Renal cortical epithelial cell (primary cell): Measurements from ENCODE around the gene RPE65. TPM values are rescaled to one million over a fixed set of nuclear protein-coding genes. Genes with fewer than 3 reads are reported as not detected.
"Not testable (repeated sequence)": the region's sequence is repeated elsewhere in the genome, so short reads cannot be mapped to it uniquely, and the experiment has no call there.

Experiments used
- DNase-seq: peaks from one replicate; pipeline ENCODE4 v3.0.0-alpha.2; 2011; ENCODE audit warnings: low read depth
- total RNA-seq: library from RNA; depleted of rRNA; stranded (reverse); fragments of >200 nt; gene quantifications from 2 replicates; pipeline ENCODE4 v1.2.3, GENCODE V29; 2014

The RPE65 gene
- not detected in 2 replicates for total RNA-seq

DNA sequence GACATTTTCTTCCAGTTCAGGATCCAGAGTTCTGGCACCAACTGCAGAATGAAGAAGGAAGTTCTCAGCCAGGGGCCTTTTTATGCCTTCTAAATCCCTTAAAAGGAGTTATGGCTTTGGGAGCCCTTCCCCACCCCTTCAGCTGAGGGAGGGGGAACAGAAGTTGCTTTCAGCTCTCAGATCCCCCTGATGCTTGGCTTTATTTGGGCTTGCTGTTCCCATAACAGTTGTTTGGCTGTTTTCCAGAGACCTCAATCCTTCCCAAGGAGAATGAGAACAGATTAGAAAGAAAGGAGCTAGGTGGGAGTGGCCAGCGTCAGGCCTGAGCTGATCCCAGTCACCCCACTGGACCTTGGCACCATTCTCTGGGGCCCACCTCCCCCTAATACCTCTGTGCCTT, at the start of gene RPE65:
Gene RPE65, minus strand, starts transcription at position 54 of the 400 bp plus-strand sequence. Its CDS starts 49 bp downstream, at position 5.
- DNase-seq = peak; percentile 57

DNA sequence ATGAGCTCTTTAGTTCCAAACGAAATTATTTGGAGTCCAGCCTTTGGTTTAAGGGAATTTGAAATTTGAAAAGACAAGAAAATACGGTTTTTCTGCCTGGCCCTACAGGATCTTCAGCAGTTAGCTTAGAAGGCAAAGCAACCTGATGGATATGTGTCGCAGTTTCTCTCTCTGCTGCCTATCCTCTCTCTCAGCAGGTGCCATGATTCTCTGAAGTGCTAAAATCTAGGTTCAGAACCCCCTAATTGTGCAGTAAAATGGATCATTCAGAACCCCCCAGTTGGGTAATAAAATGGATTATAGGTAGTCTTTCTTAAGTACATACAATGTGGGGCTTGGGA, 47.6 kb upstream of the RPE65 start:
- DNase-seq = no peak

DNA sequence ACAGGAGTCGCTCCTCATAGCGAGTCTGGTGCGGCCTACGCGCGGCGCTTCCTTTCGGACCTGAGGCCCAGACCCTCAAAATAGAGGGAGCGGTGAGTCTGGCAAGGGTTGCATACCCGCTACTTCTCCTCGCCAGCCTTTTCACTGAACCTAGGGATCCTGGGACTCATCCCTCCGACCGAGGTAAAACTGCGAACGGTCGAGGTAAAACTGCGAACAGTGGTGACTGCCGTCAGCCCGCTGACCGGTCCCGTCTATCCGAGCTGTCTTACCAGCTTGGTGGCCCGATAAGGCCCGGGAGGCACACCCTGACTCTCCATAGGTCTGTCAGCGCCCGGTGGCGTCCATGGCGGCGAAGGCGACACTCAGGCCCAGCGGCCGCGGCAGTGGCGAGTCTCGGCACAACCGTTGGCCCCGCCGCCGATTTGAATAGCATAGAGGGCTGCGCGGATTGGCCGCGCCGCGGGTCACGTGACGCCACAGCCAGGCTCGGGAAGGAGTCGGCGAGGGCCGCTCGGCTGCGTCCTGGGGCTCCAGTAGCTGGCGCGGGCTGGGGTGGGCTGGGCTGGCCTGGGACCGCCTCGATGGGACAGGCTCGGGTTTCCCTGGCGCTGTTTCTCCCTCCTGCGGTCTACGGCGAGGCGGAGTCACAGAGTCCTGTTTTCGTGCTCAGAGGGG, 47.1 kb upstream of the RPE65 start, which contains the start of gene DEPDC1:
Gene DEPDC1, minus strand, starts transcription at position 403 of the 678 bp plus-strand sequence. Its CDS starts 83 bp downstream, at position 320.
- DNase-seq = peak; percentile 82

DNA sequence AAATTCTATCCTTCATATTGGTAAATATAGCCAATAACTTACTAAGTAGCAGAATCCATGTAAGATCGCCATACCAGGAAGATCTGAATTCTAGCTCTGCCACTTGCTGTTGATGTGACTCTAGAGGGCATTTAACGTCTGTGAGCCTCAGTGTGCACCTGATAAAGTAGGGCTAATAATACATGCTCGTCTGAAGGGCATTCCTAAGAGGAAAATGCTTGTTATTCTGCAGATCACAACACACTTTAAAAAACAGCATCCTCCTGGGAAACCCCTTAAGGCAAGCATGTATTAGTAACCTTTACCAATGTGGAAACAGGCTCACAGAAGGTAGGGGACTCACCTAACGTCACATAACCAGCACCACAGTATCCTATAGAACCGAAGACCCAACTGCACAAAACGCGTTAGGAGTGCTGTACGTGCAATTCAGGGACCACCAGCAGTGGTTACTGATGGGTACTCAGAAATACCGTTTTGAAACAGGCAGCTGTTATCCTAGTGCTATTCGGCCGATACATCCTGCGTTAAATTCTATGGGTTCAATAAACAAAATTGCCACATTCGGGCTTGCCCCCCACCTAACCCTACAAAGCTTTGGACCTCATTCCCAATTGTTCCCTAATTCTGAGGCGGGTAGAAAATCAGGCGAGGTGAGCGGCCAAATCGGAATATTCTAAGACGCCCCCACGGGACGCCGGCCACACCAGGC, 46.4 kb upstream of the RPE65 start:
- peak; percentile 19 for DNase-seq

DNA sequence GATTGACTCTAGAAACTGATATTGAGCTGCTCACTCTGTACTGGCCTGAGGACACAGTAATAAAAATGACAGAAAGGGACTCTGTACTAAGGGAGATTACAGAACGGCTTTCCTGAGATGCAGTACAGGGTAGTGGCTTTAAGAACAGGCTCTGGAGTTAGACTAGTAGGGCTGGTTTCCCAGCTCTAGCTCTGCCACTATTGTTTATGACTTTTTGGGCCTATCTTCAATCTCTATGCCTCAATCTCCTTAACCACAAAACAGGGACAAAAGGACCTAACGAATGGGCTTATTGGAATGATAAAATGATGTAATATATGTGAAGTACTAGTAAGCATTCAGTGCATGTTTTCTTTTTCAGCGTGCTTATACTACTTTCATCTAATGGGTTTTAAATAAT, 45.8 kb upstream of the RPE65 start:
- peak; percentile 12 for DNase-seq

DNA sequence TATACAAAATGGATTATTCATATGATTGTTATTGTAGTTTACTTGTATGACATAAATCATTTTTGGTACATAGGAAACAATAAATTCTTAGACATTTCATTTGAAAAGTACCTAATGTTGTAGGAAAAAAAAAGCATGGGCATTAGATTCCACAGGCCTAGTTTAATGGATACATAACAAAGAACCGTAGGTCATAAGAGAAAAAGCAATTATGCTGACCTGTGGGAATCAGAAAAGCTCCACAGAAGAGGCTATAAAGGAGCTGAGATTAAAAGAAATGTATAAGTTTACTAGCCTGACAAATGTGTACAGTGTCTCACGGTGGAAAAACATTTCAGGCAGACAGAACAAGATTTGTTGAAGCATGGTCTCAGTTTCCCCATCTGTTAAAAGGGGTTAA, 43.4 kb upstream of the RPE65 start:
- no peak for DNase-seq

DNA sequence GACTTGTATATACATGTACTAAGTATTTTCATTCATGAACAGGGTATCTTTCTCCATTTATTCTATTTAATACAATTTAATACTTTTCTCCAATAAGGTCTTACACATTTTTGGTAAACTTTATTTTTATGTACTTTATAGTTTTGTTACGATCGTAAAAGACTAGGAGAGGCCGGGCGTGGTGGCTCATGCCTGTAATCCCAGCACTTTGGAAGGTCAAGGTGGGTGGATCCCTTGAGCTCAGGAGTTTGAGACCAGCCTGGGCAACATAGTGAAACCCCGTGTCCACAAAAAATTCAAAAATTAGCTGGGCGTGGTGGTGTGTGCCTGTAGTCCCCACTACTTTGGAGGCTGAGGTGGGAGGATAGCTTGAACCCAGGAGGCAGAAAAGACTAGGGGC, 42.5 kb upstream of the RPE65 start:
- not testable (repeated sequence) for DNase-seq

DNA sequence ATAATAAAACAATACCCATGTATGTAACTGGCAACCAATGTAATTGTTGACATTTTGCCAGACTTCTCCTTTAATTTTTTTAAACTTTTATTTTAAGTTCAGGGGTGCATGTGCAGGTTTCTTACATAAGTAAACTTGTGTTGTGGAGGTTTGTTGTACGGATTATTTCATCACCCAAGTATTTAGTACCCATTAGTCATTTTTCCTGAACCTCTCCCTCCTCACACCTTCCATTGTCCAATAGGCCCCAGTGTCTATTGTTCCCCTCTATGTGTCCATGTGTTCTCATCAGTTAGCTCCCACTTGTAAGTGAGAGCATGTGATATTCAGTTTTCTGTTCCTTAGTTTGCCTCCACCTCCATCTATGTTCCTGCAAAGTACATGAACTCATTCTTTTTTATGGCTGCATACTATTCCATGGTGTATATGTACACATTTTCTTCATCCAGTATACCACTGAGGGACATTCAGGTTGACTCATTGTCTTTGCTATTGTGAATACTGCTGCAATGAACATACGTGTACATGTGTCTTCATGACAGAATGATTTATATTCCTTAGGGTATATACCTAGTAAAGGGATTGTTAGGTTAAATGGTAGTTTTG, 40.4 kb upstream of the RPE65 start:
- no peak for DNase-seq

DNA sequence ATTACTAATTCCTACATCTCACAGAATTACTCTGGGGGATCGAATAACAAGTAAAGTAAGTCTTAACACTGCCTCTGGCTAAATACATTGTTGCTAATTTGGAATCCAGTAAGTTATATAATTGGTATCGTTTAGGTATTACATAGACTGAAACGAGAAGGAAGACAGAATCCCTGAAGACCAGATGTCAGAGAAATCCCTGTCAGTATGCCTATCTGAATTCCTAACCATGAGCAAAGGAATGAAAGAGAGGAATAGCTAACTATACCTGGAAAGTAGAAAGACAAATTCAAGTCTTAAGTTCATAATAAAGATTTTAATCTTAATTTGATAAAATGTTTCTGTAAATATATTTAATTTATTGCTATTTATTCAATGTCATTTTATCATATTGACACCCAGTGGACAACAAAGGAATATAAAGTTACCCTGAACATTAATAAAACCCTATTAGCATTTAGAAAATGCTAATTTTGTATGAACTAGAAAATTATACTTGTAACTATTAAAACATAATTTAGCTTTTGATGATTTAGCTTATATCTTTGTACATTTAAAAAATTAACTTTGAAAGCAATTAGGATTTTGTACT, 35.8 kb upstream of the RPE65 start:
- DNase-seq = no peak

DNA sequence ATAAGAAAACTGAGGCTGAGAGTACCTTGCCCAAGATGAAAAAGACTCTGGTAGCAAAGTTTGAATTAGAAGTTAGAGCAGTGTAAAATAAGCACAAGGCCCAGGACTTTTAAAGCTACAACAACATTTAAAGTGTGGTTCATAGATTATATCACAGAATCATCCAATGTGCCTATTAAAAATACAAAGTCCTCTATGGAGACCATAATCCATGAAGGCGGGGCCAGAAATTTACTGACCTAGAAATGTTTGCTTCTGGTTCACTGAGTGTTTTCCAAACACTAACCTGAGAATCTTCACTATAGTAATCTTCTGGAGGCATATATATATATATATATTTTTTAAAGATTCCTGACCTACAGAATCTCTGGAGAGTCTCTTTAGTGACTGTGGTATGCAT, 34.9 kb upstream of the RPE65 start:
- no peak for DNase-seq

DNA sequence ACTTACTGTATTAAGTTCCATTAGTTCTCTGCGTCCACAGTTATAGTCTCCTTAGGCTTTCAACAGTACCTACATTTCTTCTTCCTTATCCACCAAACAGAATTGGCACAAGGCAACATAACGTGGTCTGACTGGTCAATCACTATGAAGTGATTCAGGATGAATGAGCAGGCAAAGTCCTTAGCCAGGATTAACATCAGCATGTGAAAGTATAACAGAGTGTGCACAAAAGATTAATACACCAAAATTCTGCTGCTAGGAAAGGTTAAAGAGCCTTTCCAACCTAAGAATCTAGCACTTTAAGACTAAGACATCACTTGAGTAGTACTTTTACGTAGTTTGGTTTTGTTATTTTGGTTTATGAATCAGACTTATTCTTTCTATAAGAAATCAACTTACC, 31.3 kb upstream of the RPE65 start:
- DNase-seq = peak; percentile 47

DNA sequence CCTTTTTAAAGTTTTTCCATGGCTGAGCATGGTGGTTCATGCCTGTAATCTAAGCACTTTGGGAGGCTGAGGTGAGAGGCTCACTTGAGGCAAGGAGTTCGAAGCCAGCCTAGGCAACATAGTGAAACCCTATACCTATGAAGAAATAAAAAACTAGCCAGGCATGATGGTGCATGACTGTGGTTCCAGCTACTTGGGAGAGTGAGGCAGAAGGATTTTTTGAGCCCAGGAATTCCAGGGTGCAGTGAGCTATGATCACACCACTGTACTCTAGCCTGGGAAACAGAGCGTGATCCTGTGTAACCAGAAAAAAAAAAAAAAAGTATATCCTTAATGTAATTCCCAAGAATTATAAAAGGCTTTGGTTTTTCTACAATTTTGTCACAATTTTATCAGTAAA, 29.7 kb upstream of the RPE65 start:
- DNase-seq = peak; percentile 82

DNA sequence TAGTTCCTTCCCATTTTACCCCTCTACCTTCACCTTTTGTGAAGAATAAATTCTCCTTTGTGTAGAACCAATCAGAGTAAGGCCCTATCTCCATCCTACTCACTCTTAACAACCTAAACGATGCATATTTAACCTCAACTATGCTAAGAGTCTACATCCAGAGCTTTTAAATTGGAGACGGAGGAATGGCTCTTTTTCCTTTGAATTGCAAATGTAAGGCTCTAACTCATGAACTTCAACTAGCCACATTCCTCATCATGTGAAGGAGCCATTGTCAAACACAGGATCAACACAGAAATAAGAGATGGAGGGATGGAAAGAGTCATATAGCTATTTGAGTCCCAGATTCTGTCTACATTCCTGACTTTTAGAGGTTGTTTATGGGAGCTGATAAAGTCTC, 28.9 kb upstream of the RPE65 start:
- no peak for DNase-seq

DNA sequence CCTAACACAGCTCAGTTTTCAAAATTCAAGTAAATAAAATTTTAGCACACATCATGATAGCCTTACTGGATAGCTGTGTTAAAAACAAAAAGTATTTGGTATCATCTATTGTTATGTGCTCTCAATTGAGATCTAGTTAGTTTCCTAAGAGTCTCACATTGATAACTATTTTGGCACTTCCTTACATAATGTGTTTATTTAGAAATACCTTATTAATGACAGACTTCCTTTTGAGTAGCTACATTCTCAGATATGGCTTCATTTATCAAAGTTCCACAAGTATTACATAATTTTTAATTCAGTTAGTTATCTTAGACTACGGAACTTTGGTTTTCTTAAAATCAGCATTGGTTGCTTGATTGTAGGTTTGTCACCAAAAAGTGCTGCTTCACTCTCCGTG, 26.9 kb upstream of the RPE65 start:
- not testable (repeated sequence) for DNase-seq

DNA sequence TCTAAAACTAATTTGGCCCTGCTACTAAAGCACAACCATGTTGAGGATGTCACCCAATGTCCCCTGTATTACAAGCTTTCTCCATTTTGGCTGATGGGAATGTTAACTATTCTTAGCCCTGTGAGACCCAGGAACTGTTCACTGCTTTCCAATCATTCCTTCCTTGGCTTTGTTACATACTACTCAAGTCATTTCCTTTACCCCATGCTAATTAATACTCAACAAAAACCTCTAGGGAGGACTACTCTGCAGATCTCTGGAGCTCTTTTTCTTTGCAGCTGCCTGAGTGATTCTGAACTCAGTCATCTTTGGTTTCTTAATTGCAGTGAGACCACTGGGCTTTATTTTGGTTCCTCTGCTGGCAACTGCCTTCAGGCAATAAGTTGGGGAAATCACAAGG, 23.3 kb upstream of the RPE65 start:
- no peak for DNase-seq

DNA sequence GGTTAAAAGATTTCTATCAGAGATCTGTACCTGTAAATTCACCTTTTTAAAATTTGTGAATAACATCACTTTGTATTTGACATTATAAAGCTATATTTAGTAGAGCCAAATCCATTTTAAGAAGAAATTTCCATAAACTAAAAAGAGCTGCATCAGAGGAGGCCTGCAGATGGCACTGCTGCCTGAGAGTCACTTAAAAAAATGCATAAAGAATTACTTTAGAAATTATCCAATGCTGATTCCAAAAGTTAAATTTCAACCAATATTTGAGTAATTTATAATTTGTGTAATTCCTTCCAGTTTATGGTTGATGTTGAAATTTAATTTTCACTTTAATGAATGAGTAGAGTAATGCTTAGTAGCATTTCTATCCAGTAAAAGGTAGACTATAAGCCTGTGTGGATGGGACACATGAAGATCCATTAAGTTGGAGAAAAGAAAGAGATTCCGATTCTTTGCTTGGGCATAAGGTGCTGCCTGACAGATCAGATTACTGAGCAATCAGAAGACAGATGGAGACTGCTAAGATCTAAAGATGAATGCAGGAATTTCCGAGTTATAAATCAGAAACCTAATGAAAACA, 20.7 kb upstream of the RPE65 start:
- DNase-seq = peak; percentile 15

DNA sequence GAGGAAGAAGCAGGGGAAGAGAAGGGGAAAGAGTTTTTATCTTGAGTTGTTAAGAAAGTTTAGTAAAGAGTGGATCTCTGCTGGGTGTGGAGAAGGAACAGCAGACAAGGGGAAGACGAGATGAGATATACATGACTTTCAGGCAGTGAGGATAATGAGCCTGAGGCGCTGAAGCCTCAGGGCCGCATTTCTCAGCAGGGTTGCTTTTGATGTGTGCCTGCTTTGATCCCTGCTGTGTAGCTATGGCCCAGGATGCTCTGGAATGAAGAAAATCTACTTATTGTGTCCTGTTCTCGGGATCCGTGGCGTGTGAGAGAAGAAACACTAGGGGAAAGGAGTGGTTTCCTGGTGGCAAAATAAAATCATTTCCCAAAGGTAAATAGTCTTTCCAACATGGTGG, 15.1 kb upstream of the RPE65 start:
- no peak for DNase-seq

DNA sequence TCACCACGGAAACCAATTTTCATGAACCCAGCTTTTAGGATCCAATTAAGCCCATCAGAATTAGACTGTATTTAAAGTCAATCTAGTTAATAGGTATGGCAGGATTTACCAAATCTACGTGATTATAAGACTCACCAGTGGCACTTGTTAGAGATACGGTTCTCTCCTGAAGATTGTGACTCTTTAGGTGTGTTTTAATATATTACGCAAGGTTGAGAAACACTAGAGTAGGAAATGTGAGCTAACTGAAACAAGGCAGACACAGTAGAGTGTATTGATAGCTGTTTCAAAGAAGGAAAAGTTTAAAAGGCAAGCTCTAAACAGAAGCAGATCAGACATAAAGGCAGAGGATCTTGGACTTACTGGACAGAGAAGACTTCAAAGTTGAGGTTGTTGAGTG, 11.2 kb upstream of the RPE65 start:
- DNase-seq = no peak

DNA sequence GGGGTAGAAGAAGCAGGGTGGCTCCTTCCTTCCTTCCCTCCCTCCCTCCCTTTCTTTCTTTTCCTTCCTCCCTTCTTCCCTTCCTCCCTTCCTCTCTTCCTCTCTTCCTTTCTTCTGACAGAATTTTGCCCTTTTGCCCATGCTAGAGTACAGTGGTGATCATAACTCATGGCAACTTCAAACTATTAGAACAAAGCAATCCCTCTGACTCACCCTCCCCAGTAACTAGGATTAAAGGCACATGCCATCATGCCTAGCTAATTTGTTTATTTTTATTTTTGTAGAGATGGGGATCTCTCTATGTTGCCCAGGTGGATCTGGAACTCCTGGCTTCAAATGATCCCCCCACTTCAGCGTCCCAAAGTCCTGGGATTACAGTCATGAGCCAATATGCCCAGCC, 10.0 kb upstream of the RPE65 start:
- peak; percentile 60 for DNase-seq

DNA sequence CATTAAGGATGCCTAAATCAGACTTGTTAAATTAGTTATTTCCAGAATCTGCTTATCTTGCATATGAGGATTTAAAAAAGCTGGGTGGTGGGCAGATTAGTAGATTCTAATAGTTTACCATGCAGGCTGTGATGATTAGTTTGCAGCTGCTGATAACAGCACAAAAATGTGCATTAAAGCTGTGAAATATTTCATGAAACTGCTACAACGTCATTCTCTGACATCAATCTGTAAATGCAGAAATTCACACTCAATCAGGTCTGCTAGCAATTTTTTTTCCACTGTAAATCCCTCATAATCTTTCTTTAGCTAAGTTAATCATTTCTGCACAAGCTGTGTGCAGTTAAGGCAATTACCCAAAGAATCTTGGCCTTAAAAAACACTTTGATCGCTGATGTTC, 9.3 kb upstream of the RPE65 start:
- no peak for DNase-seq

DNA sequence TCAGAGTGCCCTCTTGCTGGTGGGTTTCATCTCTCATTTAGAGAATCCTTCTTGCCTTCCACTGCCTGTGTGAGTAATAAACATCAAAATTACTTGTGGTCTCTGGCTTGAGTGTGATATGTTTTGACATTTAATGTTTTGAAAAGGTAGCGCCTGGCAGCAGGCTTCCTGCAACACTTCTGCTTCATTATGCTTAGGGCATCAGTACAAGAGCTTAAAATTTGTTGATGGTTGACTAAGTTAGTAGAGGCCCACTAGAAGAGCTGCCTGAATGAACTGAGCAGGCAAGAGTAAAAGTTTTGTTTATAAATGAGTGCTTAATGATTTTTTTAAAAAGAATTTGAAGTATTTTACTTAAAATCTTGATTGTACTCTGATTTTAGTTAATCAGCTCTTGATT, 6.4 kb upstream of the RPE65 start:
- DNase-seq = no peak

DNA sequence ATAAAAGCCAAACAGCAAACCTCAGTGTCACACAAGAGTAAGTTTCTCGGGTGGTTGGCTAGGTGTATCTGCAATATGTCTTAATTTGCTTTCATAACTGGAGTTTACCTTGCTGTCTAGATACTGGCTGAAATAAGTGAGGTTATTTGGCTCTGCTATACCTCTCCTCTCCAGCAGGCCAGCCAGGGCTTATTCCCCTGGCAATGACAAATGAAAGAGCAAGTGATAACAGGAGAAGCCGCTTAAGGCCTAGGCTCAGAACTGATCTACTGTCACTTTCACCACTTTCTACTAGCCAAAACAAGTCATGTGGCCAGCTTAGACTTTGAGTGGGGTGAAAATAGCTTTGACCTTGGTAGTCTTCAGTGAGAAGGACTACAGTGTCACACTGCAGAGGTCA, 4.8 kb upstream of the RPE65 start:
- DNase-seq = no peak
